ENCODE data around the gene VPS11. TPM values are rescaled to one million over a fixed set of nuclear protein-coding genes. Genes with fewer than 3 reads are reported as not detected.
A peak's percentile ranks its signal among the peaks of the same experiment; 100 is the strongest.

The VPS11 gene
- total and polyA plus RNA-seq, 4 donors, result 28.1 to 57.8 (median 49.6) TPM

- WGBS (ENCODE audit: insufficient coverage), result 78% methylated on average over 9 of the region's 10 CpGs
- no peak for DNase-seq (ENCODE audit: low read depth in 4 of 6, low spot score in 6 of 6)
- Histone ChIP-seq H3K4me3 (ENCODE audit: low read depth, low read length) (no peak overlapping the region), H3K9me3 (ENCODE audit: control insufficient read depth, insufficient read depth, low read length) (no peaks in the 10 kb centered on the region), H3K27ac (ENCODE audit: low read depth, low read length) (no peak overlapping the region), H3K36me3 (ENCODE audit: control insufficient read depth, insufficient read depth, low read length) (peaks cover 48% of the 10 kb centered on the region), H3K4me1 (ENCODE audit: control insufficient read depth, insufficient read depth, low read length) (peaks cover 8% of the 10 kb centered on the region), H3K27me3 (ENCODE audit: control insufficient read depth, insufficient read depth, low read length) (no peaks in the 10 kb centered on the region)
Observed at GRCh38 chr11:119116235-119116594, 48.6 kb downstream of the VPS11 start.

GRCh38 chr11:119116601-119117000 lies 49.0 kb downstream of the VPS11 start:
- WGBS (ENCODE audit: insufficient coverage), result 46% methylated on average over 1 of the region's 5 CpGs
- Histone ChIP-seq H3K9me3 (ENCODE audit: control insufficient read depth, insufficient read depth, low read length) (no peaks in the 10 kb centered on the region), H3K4me1 (ENCODE audit: control insufficient read depth, insufficient read depth, low read length) (peaks cover 8% of the 10 kb centered on the region), H3K4me3 (ENCODE audit: low read depth, low read length) (no peak overlapping the region), H3K27ac (ENCODE audit: low read depth, low read length) (no peak overlapping the region), H3K27me3 (ENCODE audit: control insufficient read depth, insufficient read depth, low read length) (no peaks in the 10 kb centered on the region), H3K36me3 (ENCODE audit: control insufficient read depth, insufficient read depth, low read length) (peaks cover 47% of the 10 kb centered on the region)
- no peak for DNase-seq (ENCODE audit: low read depth in 4 of 6, low spot score in 6 of 6)

GRCh38 chr11:119117004-119117706 lies 49.5 kb downstream of the VPS11 start:
- Histone ChIP-seq H3K27ac (ENCODE audit: low read depth, low read length) (no peak overlapping the region), H3K9me3 (ENCODE audit: control insufficient read depth, insufficient read depth, low read length) (no peaks in the 10 kb centered on the region), H3K36me3 (ENCODE audit: control insufficient read depth, insufficient read depth, low read length) (peaks cover 44% of the 10 kb centered on the region), H3K4me1 (ENCODE audit: control insufficient read depth, insufficient read depth, low read length) (peaks cover 8% of the 10 kb centered on the region), H3K27me3 (ENCODE audit: control insufficient read depth, insufficient read depth, low read length) (no peaks in the 10 kb centered on the region), H3K4me3 (ENCODE audit: low read depth, low read length) (no peak overlapping the region)
- no peak for DNase-seq (ENCODE audit: low read depth in 4 of 6, low spot score in 6 of 6)
- 85% methylated on average over 3 of the region's 3 CpGs for WGBS (ENCODE audit: insufficient coverage)

- DNase-seq (ENCODE audit: low read depth in 4 of 6, low spot score in 6 of 6), result no peak
- Histone ChIP-seq H3K27me3 (ENCODE audit: control insufficient read depth, insufficient read depth, low read length) (no peaks in the 10 kb centered on the region), H3K4me3 (ENCODE audit: low read depth, low read length) (no peak overlapping the region), H3K27ac (ENCODE audit: low read depth, low read length) (no peak overlapping the region), H3K4me1 (ENCODE audit: control insufficient read depth, insufficient read depth, low read length) (peaks cover 12% of the 10 kb centered on the region), H3K36me3 (ENCODE audit: control insufficient read depth, insufficient read depth, low read length) (peaks cover 33% of the 10 kb centered on the region), H3K9me3 (ENCODE audit: control insufficient read depth, insufficient read depth, low read length) (no peaks in the 10 kb centered on the region)
- WGBS (ENCODE audit: insufficient coverage), result 100% methylated on average over 1 of the region's 5 CpGs
Observed at GRCh38 chr11:119118227-119118626, 50.6 kb downstream of the VPS11 start.

- WGBS (ENCODE audit: insufficient coverage), result no CpG with 5 or more reads among the region's 1 CpG
Observed at GRCh38 chr11:119118946-119119345, 51.3 kb downstream of the VPS11 start.

GRCh38 chr11:119120639-119121007 lies 53.0 kb downstream of the VPS11 start:
- Histone ChIP-seq H3K27ac (ENCODE audit: low read depth, low read length) (peak overlapping the region; percentile 91), H3K4me3 (ENCODE audit: low read depth, low read length) (peak overlapping the region; percentile 99), H3K9me3 (ENCODE audit: control insufficient read depth, insufficient read depth, low read length) (no peaks in the 10 kb centered on the region)

More at GRCh38 chr11:119118946-119119345, 51.3 kb downstream of the VPS11 start:
- Histone ChIP-seq H3K36me3 (ENCODE audit: control insufficient read depth, insufficient read depth, low read length) (peaks cover 32% of the 10 kb centered on the region), H3K4me1 (ENCODE audit: control insufficient read depth, insufficient read depth, low read length) (peaks cover 12% of the 10 kb centered on the region), H3K27ac (ENCODE audit: low read depth, low read length) (no peak overlapping the region), H3K9me3 (ENCODE audit: control insufficient read depth, insufficient read depth, low read length) (no peaks in the 10 kb centered on the region), H3K27me3 (ENCODE audit: control insufficient read depth, insufficient read depth, low read length) (no peaks in the 10 kb centered on the region), H3K4me3 (ENCODE audit: low read depth, low read length) (no peak overlapping the region)
- DNase-seq (ENCODE audit: low read depth in 4 of 6, low spot score in 6 of 6), result peak in 1 of 6 donors; percentile 82

GRCh38 chr11:119121008-119121810 lies 53.6 kb downstream of the VPS11 start, which contains the start of gene HINFP:
TSS of gene HINFP (plus strand) at chr11:119121580. CDS start at chr11:119126945, 5,365 bp downstream.
- Histone ChIP-seq H3K36me3 (ENCODE audit: control insufficient read depth, insufficient read depth, low read length) (peaks cover 25% of the 10 kb centered on the region), H3K4me3 (ENCODE audit: low read depth, low read length) (peak within 1 kb of the TSS; percentile 99)

More at GRCh38 chr11:119120639-119121007, 53.0 kb downstream of the VPS11 start:
- WGBS (ENCODE audit: insufficient coverage), result 19% methylated on average over 5 of the region's 5 CpGs
- Histone ChIP-seq H3K4me1 (ENCODE audit: control insufficient read depth, insufficient read depth, low read length) (peaks cover 12% of the 10 kb centered on the region), H3K27me3 (ENCODE audit: control insufficient read depth, insufficient read depth, low read length) (no peaks in the 10 kb centered on the region), H3K36me3 (ENCODE audit: control insufficient read depth, insufficient read depth, low read length) (peaks cover 30% of the 10 kb centered on the region)
- peak in 2 of 6 donors; percentile 15 to 67 for DNase-seq (ENCODE audit: low read depth in 4 of 6, low spot score in 6 of 6)

GRCh38 chr11:119121811-119122124 lies 54.1 kb downstream of the VPS11 start:
- Histone ChIP-seq H3K9me3 (ENCODE audit: control insufficient read depth, insufficient read depth, low read length) (no peaks in the 10 kb centered on the region), H3K36me3 (ENCODE audit: control insufficient read depth, insufficient read depth, low read length) (peaks cover 21% of the 10 kb centered on the region), H3K4me3 (ENCODE audit: low read depth, low read length) (peak overlapping the region; percentile 99), H3K27me3 (ENCODE audit: control insufficient read depth, insufficient read depth, low read length) (no peaks in the 10 kb centered on the region), H3K4me1 (ENCODE audit: control insufficient read depth, insufficient read depth, low read length) (peaks cover 12% of the 10 kb centered on the region), H3K27ac (ENCODE audit: low read depth, low read length) (peak overlapping the region; percentile 94)
- 0% methylated on average over 15 of the region's 20 CpGs for WGBS (ENCODE audit: insufficient coverage)
- DNase-seq (ENCODE audit: low read depth in 4 of 6, low spot score in 6 of 6), result no peak

More at GRCh38 chr11:119121008-119121810, 53.6 kb downstream of the VPS11 start, which contains the start of gene HINFP:
- H3K27me3 ChIP-seq (ENCODE audit: control insufficient read depth, insufficient read depth, low read length), result no peaks in the 10 kb centered on the region
- H3K4me1 ChIP-seq (ENCODE audit: control insufficient read depth, insufficient read depth, low read length), result peaks cover 12% of the 10 kb centered on the region
- DNase-seq (ENCODE audit: low read depth in 4 of 6, low spot score in 6 of 6), result peak; percentile 95 to 100 (median 98)
- H3K27ac ChIP-seq (ENCODE audit: low read depth, low read length), result peak within 1 kb of the TSS; percentile 94
- H3K9me3 ChIP-seq (ENCODE audit: control insufficient read depth, insufficient read depth, low read length), result no peaks in the 10 kb centered on the region
- WGBS (ENCODE audit: insufficient coverage), result under 1% methylated on average over 52 of the region's 54 CpGs

GRCh38 chr11:119125821-119126220 lies 58.2 kb downstream of the VPS11 start:
- DNase-seq (ENCODE audit: low read depth in 4 of 6, low spot score in 6 of 6), result no peak
- no peak overlapping the region for H3K27ac ChIP-seq (ENCODE audit: low read depth, low read length)
- peaks cover 54% of the 10 kb centered on the region for H3K36me3 ChIP-seq (ENCODE audit: control insufficient read depth, insufficient read depth, low read length)
- H3K9me3 ChIP-seq (ENCODE audit: control insufficient read depth, insufficient read depth, low read length), result no peaks in the 10 kb centered on the region
- no peak overlapping the region for H3K4me3 ChIP-seq (ENCODE audit: low read depth, low read length)
- WGBS (ENCODE audit: insufficient coverage), result 95% methylated on average over 3 of the region's 6 CpGs
- no peaks in the 10 kb centered on the region for H3K27me3 ChIP-seq (ENCODE audit: control insufficient read depth, insufficient read depth, low read length)
- peaks cover 7% of the 10 kb centered on the region for H3K4me1 ChIP-seq (ENCODE audit: control insufficient read depth, insufficient read depth, low read length)
